ENCODE data around the gene MOCOS.

The MOCOS gene

DNA sequence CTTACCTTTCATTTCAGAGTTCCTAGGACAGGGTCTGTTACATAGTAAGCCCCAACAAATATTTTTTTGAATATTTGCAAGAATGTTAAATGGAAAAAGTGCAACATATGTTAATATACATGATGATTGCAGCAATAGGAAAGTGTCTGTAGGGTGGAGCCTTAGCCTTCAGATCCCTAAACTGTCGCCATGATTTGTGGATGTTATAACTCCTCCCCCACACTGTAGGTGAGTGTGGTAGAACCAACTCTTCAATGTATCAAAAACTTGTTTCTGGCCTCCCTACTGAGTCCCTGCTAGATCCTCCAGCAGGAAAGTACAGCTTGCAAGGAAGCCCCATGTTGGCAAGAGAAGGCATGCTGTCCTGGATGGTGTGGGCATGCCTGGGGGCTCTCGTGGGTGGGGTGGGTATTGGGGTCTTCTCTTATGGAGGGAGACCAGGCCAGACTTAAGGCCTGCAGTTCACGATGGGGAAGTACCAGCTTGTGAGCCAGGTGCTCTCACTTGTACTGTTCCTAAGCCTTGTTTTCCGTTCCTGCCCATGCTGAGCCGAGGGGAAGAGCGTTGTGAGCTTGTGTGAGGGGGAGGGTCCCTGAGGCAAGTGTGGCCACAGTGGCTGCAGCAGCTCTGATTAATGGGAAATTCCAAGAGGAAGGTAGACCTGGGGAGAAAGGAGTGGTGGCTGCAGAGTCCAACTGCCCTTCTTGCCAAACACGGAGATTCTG, 121.6 kb downstream of the MOCOS start:
- DNase-seq = no peak

- DNase-seq = no peak
These were observed 122.4 kb downstream of the MOCOS start for GRCh38 chr18:36309436-36310391.

DNA sequence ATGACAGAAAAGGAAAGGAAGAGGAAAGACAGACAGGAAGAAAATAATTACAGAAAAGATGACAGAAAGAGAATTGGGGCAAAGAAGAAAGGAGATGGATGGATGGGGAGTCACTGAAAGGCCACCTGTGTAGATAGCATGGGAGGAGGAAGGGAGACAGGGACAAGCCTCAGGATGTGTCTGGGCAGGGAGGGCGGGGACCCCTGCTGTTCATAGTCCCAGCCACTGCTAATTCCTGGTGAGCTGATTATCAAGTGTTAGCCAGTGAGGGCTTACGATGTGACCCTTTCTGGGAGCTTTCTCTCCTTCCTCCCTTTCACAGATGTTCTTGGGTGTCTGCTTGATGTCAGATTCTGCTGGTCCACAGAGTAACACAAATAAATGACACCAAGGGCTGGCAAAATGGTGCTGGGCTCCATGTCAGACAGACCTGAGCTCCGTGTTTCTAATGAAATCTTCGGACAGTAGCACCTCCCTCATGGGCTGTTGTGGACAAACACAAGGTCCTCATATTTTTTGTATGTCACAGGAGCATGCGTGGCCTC, 123.8 kb downstream of the MOCOS start:
- peak; percentile 35 for DNase-seq

DNA sequence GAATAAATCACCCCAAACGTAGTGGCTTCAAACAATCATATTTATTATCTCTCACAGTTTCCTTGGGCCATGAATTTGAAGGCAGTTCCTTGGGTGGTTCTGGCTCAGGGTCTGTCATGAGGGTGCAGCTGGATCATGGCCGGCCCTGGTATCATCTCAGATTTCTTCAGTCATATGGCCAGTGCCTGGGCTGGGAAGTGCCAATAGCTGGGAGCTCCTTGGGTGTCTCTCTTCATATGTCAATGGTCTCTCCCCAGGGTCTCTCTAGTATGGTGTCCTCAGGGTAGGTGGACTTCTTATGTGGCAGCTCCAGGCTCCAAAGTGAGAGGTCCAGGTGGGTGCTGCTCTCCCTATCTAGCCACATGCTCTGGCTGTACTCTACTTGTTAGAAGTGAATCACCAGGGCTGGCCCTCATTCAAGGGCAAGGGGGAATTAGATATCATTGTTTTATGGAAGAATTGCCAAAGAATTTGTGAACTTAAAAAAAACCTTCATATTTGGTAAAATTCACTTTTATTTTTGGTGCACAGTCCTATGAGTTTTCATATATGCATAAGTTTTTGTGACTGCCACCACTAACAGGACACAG, 125.6 kb downstream of the MOCOS start:
- DNase-seq = no peak

DNA sequence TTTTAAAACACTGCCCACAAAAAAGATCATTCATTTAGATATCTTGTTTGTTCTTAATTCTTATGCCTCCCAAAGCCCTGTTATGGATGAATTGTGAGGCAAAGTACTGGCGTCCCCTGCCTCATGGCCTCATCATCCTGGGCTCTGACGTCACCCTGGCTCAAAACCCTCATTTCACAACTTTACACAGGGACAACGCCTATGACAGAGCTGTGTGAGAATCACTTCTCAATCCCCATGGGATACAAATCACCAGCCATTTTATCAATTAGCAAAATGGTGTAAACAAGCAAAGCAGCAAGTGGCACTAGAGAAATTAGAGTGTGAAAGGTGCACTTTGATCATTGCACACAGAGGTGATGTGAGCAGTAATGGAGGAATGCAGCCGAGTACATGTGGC, 126.8 kb downstream of the MOCOS start:
- no peak for DNase-seq

DNA sequence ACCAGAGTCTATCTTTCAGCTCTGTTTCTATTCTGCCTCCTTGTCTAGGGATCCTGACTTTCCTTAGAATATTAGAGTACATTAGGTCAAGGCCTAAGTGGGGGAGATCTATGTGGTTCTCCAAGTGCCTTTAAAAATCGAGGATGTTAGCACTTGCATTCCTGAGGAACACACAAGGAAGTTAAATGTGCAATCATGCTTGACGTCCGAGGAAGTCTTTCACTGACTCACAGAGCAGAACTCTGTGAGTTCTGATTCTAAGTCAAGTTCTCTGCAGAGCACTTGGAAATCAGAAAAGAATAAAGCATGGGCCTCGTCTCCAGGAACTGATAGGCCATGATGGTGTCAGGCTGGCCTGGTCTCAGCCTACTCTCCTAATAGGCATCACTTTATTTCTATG, 127.5 kb downstream of the MOCOS start:
- DNase-seq = no peak

- no peak for DNase-seq
These were observed 128.4 kb downstream of the MOCOS start for GRCh38 chr18:36315736-36316135.

DNA sequence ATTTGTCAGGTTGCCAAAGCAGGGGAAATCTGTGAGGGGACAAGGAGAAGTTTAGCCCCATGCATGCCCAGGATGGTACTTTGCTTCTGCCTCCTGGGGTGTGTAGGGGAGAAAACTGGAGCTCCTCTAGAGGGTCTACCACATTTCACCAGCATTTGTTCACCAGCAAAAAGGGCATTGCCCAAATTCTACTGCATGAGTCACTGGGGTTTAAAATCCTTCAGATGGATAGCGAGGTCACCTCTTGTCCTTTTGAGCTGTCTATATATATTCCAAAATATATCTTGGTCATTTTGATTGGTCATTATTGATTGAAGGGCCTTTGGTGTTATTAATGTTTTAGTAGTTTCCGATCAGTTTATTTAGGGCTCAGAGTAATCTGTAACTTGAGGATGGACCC, 128.9 kb downstream of the MOCOS start:
- DNase-seq = no peak
